Measurements from ENCODE around the gene KCND3.
"Not testable (repeated sequence)": the region's sequence is repeated elsewhere in the genome, so short reads cannot be mapped to it uniquely, and the experiment has no call there.

Gene KCND3

DNA sequence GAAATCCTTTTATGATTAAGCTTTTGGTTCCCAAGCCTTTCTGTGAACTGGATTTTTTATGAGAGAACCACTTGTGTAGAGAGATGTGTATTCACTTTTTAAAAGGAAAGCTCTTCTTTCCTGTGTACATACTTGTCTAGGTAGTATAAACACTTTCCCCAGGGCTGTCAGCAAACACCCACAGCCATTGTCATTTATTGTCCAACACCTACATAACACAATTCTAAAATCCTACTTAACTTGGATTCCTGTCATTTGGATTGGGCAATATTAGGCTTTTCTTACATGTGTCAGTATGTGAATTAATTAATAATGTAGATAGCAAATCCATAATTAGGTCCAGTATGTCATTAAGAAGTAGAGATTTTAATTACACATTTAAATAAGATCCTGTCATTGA lies 221.4 kb downstream of the KCND3 start:
- no peak for DNase-seq

- DNase-seq = no peak
These were observed 227.1 kb downstream of the KCND3 start for GRCh38 chr1:111762332-111762731.

GRCh38 chr1:111761717-111762116 lies 227.8 kb downstream of the KCND3 start:
- DNase-seq = no peak

- DNase-seq = no peak
These were observed 231.1 kb downstream of the KCND3 start for GRCh38 chr1:111758373-111758772.

DNA sequence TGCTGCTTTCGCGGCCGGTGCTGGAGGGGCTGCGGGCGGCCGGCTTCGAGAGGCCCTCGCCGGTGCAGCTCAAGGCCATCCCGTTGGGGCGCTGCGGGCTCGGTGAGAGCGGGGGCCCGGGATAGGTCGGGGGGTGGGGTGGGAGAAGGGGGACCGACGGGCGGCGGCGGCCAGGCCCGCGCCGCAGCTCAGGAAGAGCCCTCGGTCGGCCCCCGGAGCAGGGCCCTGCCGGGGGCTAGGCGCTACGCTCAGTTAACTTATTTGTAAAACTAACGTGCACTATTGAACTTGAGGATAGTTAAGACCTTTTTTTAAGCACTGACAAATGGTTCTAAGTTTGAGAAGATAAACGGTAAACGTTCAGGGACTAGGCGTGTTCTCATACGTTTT lies 233.3 kb downstream of the KCND3 start:
- DNase-seq = no peak

DNA sequence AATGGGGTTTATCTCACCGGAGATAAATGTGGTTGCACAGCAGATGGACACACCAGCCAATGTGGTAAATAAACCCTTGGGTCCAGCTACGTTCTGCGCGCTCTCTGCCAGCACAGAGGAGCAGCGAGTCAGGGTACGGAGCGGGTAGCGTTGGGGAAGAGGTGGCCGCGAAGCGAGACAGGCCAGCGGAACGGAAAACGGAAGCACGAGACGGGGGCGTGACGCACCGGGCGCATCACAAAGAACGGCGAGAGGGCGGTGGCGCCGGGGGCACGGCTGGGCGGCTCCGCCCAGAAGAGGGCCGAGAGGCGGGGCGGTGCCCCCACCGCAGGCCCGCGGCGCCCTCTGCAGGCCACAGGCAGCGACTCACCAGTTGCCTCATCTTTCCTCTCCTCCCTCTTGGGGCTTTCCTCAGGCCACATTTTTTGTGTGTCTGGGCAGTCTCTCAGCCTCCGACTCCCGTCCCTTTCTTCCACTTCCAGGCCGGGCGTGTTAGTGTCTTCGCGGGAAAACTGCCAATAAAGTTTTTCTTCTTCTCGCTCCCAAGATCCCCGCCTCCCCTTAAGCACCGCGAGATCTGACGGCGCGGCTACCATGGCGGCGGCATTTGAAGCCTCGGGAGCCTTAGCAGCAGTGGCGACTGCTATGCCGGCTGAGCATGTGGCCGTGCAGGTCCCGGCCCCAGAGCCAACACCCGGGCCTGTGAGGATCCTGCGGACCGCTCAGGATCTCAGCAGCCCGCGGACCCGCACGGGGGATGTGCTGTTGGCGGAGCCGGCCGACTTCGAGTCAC lies 233.9 kb downstream of the KCND3 start, which contains the start of gene DDX20:
Gene DDX20 (plus strand): TSS at position 571 of the 793 bp plus-strand sequence. CDS start 24 bp downstream, at position 595.
- DNase-seq = peak; percentile 96

- peak; percentile 76 for DNase-seq
These were observed 234.5 kb downstream of the KCND3 start for GRCh38 chr1:111754984-111755330.

- DNase-seq = no peak
These were observed 237.4 kb downstream of the KCND3 start for GRCh38 chr1:111751906-111752575.

- DNase-seq = no peak
These were observed 238.6 kb downstream of the KCND3 start for GRCh38 chr1:111750856-111751255.

DNA sequence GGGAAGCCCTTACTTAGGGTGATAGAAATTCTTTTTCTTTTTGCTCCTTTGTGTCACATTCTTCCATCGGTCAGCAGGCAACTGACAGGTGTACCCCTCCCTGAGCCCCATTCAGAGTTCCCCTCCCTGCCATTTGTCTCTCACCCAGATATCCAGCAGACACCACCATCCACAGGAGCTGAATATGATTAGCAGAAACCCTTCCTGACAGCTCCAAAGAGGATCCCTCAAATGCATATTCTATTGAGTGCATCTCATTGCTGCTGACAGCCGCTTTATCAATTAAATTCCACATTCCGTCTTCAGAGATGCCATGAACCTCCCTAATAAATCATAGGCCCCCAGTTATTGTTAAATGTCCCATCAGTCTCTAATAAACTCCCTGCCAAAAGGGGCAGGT lies 239.8 kb downstream of the KCND3 start:
- DNase-seq = no peak

DNA sequence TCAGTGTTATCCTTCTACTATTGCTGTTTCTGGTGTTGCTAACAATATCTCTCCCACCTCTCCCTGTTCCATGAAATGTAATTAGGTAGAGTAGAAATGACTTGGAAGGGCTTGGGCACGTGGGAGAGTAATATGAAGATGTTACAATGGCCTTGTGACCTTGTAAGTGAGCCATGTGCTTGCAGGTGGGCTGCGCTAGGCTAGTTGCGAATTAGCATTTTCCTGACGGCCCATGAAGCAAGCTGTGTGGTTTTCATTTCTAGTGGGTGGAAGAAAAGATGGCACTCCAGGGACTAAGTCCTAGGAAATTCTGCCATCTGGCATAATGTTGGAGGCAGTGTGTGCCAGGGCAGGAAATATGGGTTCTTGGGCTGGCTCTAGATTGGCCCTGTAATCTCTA lies 241.5 kb downstream of the KCND3 start:
- no peak for DNase-seq

DNA sequence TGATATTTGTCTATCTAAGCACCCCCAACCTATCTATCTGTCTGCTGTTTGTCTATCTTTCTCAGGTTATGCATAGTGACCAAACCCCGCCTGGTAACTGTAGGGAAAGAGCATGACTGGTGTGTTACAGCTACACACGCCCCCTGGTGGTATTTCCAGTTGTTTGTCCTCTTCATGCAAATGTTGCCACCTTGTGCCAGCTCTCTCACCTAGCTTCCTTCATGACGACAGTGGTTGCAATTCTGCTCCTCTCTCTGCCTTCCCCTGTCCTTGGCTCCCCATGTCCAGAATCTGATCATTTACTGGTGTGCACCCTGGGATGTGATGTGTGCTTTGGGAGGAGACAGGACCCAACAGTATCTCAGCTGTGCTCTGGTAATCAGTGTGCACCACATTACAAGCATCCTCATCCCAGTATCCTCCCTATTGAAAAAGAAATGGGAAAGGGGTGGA lies 242.2 kb downstream of the KCND3 start:
- peak; percentile 58 for DNase-seq

DNA sequence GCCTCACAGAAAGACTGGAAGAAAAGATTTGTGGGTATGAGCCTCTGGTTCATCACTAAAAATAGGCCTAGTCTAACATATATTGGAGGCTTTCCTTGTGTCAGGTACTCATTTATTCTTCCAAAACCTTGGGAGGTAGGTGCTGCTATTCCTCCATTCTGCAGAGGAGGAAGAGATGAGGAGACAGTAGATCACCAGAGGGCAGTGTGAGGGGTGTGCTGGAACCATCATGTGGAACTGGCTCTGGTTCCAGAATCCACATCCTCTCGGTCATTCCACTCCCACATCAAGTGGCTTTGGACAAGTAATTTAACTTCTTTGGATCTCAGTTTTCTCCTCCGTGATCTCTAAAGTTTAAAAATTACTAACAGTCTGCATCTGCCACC lies 242.9 kb downstream of the KCND3 start:
- no peak for DNase-seq

DNA sequence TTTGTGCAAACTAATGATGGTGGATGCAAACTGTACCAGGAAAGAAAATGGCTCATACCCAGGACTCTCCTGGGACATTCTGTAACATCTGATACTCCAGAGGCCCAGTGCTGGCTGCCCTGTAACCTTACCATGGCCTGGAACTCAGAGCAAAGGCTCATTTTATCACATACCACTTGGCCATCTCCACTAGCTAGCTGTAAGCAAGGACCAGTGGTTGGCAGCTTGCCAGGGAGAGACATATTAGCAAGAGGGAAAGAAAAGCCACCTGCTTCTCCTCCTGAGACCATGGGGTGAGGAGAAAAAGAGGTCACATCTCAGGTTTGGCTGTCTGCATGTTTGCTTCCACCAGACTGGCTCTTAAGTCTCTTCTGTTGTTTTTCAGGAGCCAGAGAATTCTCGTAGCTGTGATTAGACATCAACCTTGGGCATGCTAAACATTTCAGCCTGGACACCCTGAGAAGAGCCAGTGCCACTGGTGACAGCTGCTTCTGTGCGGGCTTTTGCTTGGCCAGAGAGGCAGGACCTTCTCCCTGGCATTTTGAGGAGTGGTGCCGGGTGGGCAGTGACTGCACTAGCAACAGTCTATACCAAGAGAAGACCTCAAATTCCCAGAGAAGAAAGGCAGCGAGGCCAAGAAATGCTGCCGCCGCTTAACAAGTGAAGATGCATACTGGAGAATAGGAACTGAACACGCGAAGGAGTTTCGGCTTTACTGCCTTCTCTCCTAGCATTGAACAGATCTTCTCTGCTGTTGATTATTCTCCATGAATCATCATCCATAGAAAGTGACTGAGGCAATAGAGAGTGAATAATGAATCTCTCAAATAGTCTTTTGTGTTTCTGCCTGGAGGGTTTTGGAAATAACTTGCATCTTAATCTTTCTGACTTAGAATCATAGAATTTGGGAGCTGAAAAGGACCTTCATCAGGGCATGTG lies 243.5 kb downstream of the KCND3 start:
- DNase-seq = no peak

DNA sequence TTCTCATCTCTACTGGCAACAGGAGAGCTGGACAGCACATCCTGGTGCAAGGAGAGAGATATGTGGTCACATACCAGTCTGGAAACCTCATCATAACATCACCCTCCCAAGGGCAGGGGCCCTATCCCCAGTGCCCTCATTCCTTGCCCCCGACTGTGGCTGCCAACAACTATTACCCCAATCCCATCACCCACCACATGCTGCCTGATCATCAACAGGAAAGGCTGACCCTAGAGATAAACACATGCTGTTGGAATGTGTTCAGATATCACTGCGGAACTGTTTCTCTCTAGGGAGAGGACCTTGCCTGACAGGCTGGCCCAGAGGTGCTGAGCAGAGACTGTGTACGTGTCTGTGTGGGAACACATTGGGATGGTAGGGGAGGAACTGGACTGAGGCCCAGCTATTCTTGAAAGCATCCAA lies 245.8 kb downstream of the KCND3 start:
- DNase-seq = peak; percentile 96

- peak; percentile 71 for DNase-seq
These were observed 246.4 kb downstream of the KCND3 start for GRCh38 chr1:111742938-111743549.

DNA sequence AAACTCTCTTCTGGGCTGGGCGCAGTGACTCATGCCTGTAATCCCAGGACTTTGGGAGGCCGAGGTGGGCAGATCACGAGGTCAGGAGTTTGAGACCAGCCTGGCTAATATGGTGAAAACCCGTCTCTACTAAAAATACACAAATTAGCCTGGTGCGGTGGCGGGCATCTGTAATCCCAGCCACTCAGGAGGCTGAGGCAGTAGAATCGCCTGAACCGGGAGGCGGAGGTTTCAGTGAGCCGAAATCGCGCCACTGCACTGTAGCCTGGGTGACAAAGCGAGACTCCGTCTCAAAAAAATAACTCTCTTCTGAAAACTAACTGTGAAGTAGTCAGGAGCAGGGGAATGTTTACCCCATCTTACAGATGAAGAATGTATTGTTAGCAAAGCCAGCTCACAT lies 247.2 kb downstream of the KCND3 start:
- DNase-seq = not testable (repeated sequence)

DNA sequence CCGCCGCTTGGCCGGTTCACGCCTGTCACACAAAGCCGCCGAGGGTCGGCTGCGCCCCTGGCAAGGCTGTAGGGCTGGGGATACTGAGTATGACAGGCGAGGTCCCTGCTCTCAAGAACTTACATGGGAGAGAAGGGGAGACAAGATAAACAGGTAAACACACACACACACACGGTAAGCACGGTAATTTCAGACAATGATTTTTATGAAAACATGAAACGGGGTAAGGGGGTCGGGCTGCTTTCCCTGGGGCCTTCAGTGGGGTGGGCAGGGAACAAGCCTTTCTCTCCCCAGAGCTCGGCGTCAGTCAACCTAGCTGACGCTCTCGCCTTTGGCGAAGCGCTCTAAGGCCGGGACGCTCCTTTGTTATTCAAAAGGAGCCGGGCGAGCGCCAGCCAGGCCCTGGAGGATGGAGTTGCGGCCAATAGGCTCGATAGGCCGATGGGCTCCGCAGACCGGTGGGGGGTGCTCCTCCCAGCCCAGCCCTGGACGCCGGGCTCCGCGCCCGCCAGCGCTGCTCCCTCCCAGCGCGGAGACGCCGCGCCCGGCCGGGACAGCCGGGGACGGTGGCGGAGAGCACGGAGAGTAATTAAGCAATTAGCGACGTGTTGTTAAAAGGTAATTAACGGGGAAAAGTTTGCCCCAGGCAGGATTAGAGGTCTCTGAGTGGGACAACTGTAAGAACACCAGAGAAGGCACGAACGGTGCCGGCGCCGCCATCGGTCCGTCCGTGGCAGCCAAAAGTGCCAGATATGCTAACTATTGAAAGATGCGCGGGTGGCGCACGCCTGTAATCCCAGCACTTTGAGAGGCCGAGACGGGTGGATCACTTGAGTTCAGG lies 249.3 kb downstream of the KCND3 start:
- DNase-seq = no peak

GRCh38 chr1:111739194-111739924 lies 250.1 kb downstream of the KCND3 start, which contains the start of gene INKA2:
INKA2 (minus strand) TSS chr1:111739395; CDS start chr1:111739242, 153 bp downstream.
- peak; percentile 92 for DNase-seq

GRCh38 chr1:111738436-111739193 lies 250.9 kb downstream of the KCND3 start:
- DNase-seq = peak; percentile 77

Data from NCI-H226 (cell line).